BE2C (cell line): ENCODE data around the gene FHOD3.

ENCODE experiments used
- DNase-seq: peaks from one replicate; pipeline ENCODE4 v3.0.0-alpha.2; 2020
- H3K27me3 ChIP-seq: fragments of 250-450 bp; sonication (Bioruptor Pico); 2 replicates; pipeline ENCODE4 v1.5.1; 2020; ENCODE audit warnings: mild to moderate bottlenecking
- H3K36me3 ChIP-seq: fragments of 250-450 bp; sonication (Bioruptor Pico); 2 replicates; pipeline ENCODE4 v1.5.1; 2020; ENCODE audit warnings: mild to moderate bottlenecking
- H3K4me1 ChIP-seq: fragments of 250-450 bp; sonication (Bioruptor Pico); 2 replicates; pipeline ENCODE4 v1.5.1; 2020
- H3K4me3 ChIP-seq: 2 replicates; pipeline ENCODE4 v1.5.1; 2011; ENCODE audit warnings: low read depth, low read length
- H3K9me3 ChIP-seq: fragments of 250-450 bp; sonication (Bioruptor Pico); 2 replicates; pipeline ENCODE4 v1.5.1; 2020
- CTCF ChIP-seq: IDR thresholded peaks from 2 replicates; pipeline ENCODE4 v1.5.1; 2012; ENCODE audit warnings: mild to moderate bottlenecking, low read depth, low read length

The FHOD3 gene

GRCh38 chr18:36572135-36572856, 274.8 kb downstream of the FHOD3 start:
- no peaks in the 10 kb centered on the region for H3K27me3 ChIP-seq
- peak; percentile 61 for TF ChIP-seq CTCF
- H3K4me3 ChIP-seq = no peak overlapping the region
- no peaks in the 10 kb centered on the region for H3K9me3 ChIP-seq
- H3K4me1 ChIP-seq = no peaks in the 10 kb centered on the region
- peak; percentile 47 for DNase-seq
- H3K36me3 ChIP-seq = no peaks in the 10 kb centered on the region

- H3K4me1 ChIP-seq = no peaks in the 10 kb centered on the region
- DNase-seq = no peak
- H3K4me3 ChIP-seq = no peak overlapping the region
- H3K9me3 ChIP-seq = no peaks in the 10 kb centered on the region
- TF ChIP-seq CTCF = no peak
- H3K36me3 ChIP-seq = no peaks in the 10 kb centered on the region
- no peaks in the 10 kb centered on the region for H3K27me3 ChIP-seq
Measured at GRCh38 chr18:36576339-36576738, 278.8 kb downstream of the FHOD3 start.

- no peak overlapping the region for H3K4me3 ChIP-seq
- DNase-seq = no peak
- no peak for TF ChIP-seq CTCF
- H3K4me1 ChIP-seq = no peaks in the 10 kb centered on the region
- no peaks in the 10 kb centered on the region for H3K9me3 ChIP-seq
- no peaks in the 10 kb centered on the region for H3K27me3 ChIP-seq
- no peaks in the 10 kb centered on the region for H3K36me3 ChIP-seq
Measured at GRCh38 chr18:36578871-36579710, 281.6 kb downstream of the FHOD3 start.

DNA sequence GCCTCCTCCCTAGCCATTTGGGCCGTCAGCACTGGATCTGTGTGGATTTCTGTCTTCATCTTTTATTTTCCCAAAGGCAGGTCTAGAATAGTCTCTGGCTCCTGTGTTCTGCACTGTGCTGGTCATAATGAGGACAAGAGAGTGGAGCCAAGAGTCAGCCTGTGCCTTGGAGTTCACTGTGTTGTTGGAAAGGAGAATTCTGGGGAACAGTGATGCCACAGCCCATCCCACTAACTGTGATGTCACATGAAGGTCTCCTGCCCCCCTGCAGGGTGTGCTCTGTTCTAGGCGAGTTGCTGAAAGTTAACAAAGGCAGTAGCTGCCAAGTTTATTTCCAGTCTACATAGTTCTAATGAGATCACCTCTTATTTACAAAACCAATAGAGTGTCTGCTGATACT, 282.8 kb downstream of the FHOD3 start:
- no peaks in the 10 kb centered on the region for H3K36me3 ChIP-seq
- H3K27me3 ChIP-seq = no peaks in the 10 kb centered on the region
- DNase-seq = no peak
- H3K9me3 ChIP-seq = no peaks in the 10 kb centered on the region
- no peaks in the 10 kb centered on the region for H3K4me1 ChIP-seq
- H3K4me3 ChIP-seq = no peak overlapping the region
- TF ChIP-seq CTCF = no peak

GRCh38 chr18:36580874-36581750, 283.6 kb downstream of the FHOD3 start:
- no peak overlapping the region for H3K4me3 ChIP-seq
- no peaks in the 10 kb centered on the region for H3K4me1 ChIP-seq
- no peak for TF ChIP-seq CTCF
- no peaks in the 10 kb centered on the region for H3K27me3 ChIP-seq
- no peaks in the 10 kb centered on the region for H3K9me3 ChIP-seq
- peak; percentile 32 for DNase-seq
- H3K36me3 ChIP-seq = no peaks in the 10 kb centered on the region
